Mononuclear cell (primary cell): ENCODE results near the gene DDX10. TPM values are rescaled to one million over a fixed set of nuclear protein-coding genes. Genes with fewer than 3 reads are reported as not detected.
"Not testable (repeated sequence)": the region's sequence is repeated elsewhere in the genome, so short reads cannot be mapped to it uniquely, and the experiment has no call there.

Experiments used
- H3K27me3 ChIP-seq: 2 replicates; pipeline ENCODE4 v1.6.0; 2011; ENCODE audit warnings: low read length, control low read depth; ENCODE audit not compliant: insufficient read depth
- H3K4me1 ChIP-seq: 2 replicates; pipeline ENCODE4 v1.5.1; 2011; ENCODE audit warnings: mild to moderate bottlenecking, low read length, control low read depth; ENCODE audit not compliant: insufficient read depth
- H3K4me3 ChIP-seq: 2 replicates; pipeline ENCODE4 v1.5.1; 2011; ENCODE audit warnings: mild to moderate bottlenecking, low read length, moderate library complexity
- H3K9me3 ChIP-seq: 2 replicates; pipeline ENCODE4 v1.5.1; 2011; ENCODE audit warnings: low read depth, mild to moderate bottlenecking, control low read depth, low read length
- total RNA-seq: library from RNA; depleted of rRNA; stranded (reverse); fragments of >200 nt; gene quantifications from one replicate; pipeline ENCODE4 v1.2.3, GENCODE V29; 2012

The DDX10 gene
- total RNA-seq, 1 donor: 8.5 TPM

DNA sequence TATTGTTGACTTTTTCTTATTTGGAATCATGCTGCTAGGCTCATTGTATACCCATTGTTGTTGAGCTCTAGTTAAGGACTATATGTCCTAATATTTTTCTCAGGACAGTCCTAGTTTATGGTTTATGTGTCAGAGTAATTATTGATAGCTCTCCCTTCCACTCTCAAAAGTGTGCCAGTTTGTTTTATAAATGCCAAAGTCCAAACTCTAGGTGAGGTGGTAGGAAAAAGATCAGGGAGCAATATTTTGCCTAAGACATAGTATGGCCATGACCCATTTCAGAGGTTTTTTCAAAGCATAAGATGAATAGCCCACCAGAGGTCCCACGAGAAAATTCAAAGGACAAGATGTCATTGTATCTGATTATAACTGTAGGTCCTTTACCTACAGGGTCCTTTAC lies 20.9 kb upstream of the DDX10 start:
- Histone ChIP-seq H3K9me3 (no peaks in the 10 kb centered on the region), H3K4me1 (no peaks in the 10 kb centered on the region), H3K27me3 (peaks cover 1% of the 10 kb centered on the region), H3K4me3 (no peak overlapping the region)

DNA sequence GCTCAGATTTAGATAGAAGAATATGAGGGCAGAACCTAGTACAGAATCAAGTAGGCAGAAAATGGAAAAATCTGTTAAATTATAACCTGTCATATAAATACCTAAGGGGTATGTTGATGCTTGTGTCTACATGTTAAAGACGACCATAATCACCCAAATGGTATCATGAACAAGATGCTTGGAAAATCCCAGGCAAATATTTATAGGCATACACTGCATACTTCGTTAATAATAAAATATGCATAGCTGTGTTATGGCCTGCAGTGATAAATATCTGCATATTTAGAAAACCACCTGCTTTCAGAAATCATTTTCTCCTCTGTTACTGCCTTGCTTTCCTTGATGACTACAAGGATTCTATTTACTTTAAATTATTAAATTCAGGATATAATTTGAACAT lies 18.9 kb upstream of the DDX10 start:
- H3K4me1 ChIP-seq: no peaks in the 10 kb centered on the region
- no peaks in the 10 kb centered on the region for H3K27me3 ChIP-seq
- H3K4me3 ChIP-seq: no peak overlapping the region
- no peaks in the 10 kb centered on the region for H3K9me3 ChIP-seq

DNA sequence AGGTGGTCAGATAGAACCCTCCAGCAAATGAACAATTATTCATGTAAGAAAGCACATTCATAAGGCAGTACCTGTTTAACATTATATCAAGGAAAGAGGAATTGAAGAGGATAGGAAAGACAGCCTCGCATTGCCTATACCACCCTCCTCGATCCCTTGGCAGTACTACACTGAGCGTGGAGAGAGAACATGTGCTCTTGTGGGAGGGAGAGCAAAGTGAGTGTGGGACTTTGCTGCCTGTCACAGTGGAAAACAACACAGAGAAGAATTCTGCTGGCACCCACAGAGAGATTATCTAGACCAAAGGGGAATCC lies 17.5 kb upstream of the DDX10 start:
- H3K27me3 ChIP-seq: no peaks in the 10 kb centered on the region
- no peaks in the 10 kb centered on the region for H3K4me1 ChIP-seq
- H3K4me3 ChIP-seq: no peak overlapping the region
- H3K9me3 ChIP-seq: no peaks in the 10 kb centered on the region

DNA sequence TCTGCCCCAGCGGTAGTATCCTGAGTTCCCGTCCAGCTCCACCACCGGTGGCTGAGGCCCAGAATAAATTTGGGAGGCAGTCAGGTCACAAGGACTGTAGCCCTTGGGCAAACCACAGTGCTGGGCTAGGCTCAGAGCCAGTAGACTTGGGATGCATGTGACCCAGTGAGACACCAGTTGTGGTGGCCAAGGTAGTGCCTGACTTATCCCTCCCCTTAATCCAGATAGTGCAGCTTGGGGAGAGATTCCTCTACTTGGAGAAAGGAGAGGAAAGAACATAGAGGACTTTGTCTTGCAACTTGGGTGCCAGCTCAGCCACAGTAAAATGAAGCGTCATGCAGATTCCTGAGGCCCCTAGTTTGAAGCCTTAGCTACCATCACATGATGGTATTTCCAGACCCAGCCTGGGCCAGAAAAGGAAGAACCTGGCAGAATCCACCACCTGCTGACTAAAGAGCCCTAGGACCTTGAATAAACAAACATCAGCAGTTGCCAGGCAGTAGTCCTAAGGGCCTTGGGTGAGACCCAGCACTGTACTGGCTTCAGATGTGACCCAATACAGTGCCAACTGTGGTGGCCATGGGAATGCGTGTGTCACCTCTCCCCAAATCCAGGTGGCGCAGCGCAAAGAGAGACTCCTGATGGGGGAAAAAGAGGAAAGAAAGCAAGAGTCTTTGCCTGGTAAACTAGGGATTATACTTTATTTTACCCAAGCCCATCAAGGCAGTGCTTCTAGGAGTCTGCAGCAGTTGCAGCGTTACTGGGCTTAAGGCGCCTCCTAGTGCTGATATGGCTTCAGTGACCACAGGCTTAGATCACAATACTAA lies 17.0 kb upstream of the DDX10 start:
- no peaks in the 10 kb centered on the region for H3K4me1 ChIP-seq
- H3K4me3 ChIP-seq: no peak overlapping the region
- no peaks in the 10 kb centered on the region for H3K9me3 ChIP-seq
- no peaks in the 10 kb centered on the region for H3K27me3 ChIP-seq

DNA sequence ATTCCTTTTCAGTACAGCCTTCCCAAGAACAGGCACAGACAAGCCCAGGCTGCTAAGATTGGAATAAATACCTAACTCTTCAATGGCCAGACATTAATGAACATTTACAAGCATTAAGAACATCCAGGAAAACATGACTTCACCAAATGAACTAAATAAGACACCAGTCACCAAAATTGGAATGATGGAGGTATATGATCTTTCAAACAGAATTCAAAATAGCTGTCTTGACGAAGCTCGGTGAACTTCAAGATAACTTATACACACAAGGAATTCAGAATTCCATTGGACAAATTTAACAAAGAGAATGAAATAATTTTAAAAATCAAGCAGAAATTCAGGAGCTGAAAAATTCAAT lies 16.4 kb upstream of the DDX10 start:
- Histone ChIP-seq H3K4me3 (no peak overlapping the region), H3K9me3 (no peaks in the 10 kb centered on the region), H3K4me1 (no peaks in the 10 kb centered on the region), H3K27me3 (no peaks in the 10 kb centered on the region)

DNA sequence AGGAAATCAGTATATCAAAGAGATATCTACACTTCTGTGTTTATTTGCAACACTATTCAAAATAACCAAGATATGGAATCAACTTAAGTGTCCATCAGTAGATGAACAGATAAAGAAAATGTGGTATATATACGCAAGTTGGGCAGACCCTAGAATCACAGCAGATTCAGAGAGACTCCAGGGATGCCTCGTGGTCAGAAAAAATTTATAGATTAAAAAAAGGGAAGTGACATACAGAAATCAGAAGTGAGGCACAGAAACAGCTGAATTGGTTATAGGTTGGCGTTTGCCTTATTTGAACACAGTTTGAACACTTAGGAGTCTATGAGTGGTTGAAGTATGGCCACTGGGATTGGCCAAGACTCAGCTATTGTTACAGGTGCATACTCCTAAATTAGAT lies 10.8 kb upstream of the DDX10 start:
- not testable (repeated sequence) for H3K9me3 ChIP-seq, H3K27me3 ChIP-seq, H3K4me1 ChIP-seq, H3K4me3 ChIP-seq

DNA sequence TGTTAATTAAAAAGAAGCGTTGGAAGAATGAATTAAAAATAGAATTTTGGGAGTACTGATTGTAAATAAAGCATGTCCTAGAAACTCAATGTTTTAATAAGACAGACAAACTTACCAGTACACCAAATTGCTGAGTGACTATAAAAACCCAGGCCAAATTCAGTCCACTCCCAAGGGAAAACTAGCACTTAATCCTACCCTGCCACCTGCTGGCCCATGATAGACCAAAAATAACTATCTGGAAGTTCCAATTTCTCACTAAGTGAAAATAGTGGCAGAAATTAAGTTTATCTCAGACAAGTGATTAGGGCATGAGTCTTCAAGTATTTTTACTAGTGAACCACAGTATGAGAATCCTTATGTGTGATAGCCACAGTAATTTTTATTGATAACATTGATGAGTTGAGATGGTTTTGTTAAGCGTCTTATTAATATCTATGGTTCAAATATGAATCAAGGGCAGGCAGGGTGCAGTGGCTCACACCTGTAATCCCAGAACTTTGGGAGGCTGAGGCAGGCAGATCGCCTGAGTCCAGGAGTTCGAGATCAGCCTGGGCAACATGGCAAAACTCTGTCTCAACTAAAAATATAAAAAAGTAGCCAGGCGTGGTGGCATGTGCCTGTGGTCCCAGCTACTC lies 9.8 kb upstream of the DDX10 start:
- Histone ChIP-seq H3K27me3 (no peaks in the 10 kb centered on the region), H3K4me1 (no peaks in the 10 kb centered on the region), H3K4me3 (no peak overlapping the region), H3K9me3 (no peaks in the 10 kb centered on the region)

DNA sequence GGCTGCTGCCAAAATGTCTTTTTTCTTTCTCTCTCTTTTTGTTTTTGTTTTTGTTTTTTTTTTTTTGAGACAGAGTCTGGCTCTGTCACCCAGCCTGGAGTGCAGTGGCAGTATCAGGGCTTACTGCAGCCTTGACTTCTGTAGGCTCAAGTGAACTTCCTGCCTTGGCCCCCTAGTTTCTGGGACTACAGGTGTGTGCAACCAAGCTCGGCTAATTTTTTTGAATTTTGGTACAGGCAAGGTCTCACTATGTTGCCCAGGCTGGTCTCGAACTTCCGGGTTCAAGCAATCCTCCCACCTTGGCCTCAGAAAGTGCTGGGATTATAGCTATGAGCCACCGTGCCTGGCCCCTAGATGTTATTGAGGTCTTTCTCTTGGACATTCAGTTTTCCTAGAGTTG lies 2.2 kb upstream of the DDX10 start:
- peaks cover 22% of the 10 kb centered on the region for H3K4me1 ChIP-seq

DNA sequence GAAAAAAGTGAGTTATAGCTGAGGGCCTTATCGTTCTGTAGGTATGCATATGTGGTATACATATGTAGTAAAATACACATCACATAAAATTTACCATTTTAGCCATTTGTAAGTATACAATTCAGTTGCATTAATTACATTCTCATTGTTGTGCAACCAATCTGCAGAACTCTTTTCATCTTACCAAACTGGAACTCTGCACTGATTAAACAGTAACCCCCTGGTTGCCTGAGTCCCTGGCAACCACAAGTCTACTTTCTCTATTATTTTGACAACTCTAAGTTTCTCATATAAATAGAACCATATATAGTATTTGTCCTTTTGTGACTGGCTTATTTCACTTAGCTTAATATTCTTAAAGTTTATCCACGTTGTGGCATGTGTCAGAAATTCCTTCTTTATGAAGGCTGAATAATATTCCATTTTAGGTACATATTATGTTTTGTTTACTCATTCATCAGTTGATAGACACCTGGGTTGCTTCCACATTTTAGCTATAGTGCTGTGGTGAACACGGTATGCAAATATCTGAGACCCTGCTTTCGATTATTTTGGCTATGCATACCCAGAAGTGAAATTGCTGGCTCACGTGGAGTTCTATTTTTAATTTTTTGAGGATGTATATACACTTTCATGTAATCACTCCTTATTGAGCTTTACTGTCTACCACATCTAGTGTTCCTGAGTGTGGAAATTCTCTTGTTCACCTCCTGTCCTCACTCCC lies 1.6 kb upstream of the DDX10 start:
- no peak overlapping the region for H3K4me3 ChIP-seq
- peaks cover 22% of the 10 kb centered on the region for H3K4me1 ChIP-seq
- no peaks in the 10 kb centered on the region for H3K27me3 ChIP-seq
- H3K9me3 ChIP-seq: no peaks in the 10 kb centered on the region

More for the DNA sequence above, 2.2 kb upstream of the DDX10 start:
- H3K27me3 ChIP-seq: no peaks in the 10 kb centered on the region
- no peaks in the 10 kb centered on the region for H3K9me3 ChIP-seq
- no peak overlapping the region for H3K4me3 ChIP-seq

DNA sequence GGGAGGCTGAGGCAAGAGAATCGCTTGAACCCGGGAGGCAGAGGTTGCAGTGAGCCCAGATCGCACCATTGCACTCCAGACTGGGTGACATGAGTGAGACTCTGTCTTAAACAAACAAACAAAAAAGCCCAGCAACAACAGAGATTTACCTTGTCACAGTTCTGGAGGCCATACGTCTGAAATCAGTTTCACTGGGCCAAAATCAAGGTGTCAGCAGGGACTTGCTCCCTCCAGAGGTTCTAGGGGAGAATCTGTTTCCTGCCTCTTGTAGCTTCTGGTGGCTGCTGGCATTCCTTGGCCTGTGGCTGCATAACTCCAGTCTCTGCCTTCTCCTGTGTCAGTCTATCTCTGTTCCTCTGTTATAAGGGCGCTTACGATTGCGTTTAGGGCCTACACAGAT lies 1.5 kb downstream of the DDX10 start:
- peaks cover 22% of the 10 kb centered on the region for H3K4me1 ChIP-seq
- no peaks in the 10 kb centered on the region for H3K9me3 ChIP-seq
- no peak overlapping the region for H3K4me3 ChIP-seq
- H3K27me3 ChIP-seq: no peaks in the 10 kb centered on the region

DNA sequence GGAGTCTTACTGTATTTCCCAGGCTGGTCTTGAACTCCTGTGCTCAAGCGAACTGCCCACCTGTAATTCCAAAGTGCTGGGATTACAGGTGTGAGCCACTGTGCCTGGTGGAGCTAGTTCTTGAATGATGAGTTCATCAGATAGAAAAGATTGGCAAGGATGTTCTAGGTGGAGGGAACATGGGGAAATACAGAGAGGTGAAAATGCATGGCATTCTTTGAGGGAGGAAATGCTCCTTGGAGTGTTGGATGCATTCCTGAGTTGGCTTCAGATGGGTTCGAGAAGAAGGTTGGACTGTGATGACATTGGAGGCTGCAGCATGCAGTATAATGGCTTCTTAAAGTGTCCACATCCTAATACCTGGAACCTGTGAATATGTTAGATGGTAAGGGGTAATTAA lies 4.4 kb downstream of the DDX10 start:
- Histone ChIP-seq H3K4me1 (peaks cover 19% of the 10 kb centered on the region), H3K27me3 (no peaks in the 10 kb centered on the region), H3K4me3 (no peak overlapping the region), H3K9me3 (no peaks in the 10 kb centered on the region)

DNA sequence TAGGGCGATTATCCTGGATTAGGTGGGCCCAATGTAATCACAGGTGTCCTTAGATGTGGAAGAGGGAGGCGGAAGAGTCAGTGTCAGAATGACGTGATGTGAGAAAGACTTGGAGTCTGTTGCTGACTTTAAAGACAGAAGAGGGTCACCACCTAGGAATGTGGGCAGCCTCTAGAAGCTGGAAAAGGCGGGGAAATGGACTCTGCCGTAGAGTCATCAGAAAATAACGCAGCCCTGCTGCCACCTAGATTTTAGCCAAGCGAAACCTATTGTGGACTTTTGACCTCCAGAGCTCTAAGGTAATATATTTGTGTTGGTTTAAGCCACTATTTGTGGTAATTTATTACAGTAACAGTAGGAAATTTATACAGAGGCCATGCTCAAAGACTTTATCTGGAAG lies 4.8 kb downstream of the DDX10 start:
- Histone ChIP-seq H3K4me3 (no peak overlapping the region), H3K4me1 (peaks cover 16% of the 10 kb centered on the region), H3K27me3 (no peaks in the 10 kb centered on the region), H3K9me3 (no peaks in the 10 kb centered on the region)

DNA sequence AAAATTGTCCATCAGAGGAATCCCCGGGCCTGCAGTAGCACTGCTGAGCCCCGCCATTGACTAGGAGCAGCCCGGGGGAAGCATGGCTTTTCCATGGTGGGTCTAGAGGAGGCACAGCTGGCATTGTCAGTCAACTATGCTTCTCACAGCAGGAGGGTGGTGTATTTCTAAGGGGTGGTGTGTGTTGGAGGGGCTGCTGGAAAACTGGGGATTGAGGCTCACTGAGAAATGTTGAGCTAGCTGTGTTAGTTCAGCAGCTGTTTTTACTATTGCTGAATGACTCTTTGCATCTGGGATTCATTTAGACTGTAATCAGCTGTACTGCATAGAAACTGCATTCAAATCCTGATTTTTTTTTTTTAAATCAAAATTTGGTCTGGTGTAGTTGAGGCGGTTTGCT lies 5.6 kb downstream of the DDX10 start:
- Histone ChIP-seq H3K9me3 (no peaks in the 10 kb centered on the region), H3K4me1 (peaks cover 14% of the 10 kb centered on the region)

DNA sequence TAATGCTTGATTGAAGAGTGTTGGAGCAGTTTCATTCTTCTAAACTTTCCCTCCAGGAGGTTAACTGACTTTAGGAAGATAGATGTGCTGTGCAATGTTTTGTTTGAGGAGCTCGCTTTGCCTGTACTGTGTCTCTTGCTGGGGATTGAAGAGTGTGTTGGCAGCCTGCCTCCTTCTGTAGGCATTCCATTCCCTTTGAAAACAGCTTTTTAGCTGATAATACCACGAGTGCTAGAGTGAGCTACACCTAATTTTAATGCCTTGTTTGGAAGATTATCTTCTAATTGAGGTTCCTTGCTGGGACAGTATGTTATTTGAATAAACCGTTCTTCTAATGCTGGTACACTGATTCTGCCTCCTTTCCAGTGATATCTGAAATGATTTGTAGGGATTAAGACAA lies 7.2 kb downstream of the DDX10 start:
- Histone ChIP-seq H3K27me3 (no peaks in the 10 kb centered on the region), H3K4me1 (no peaks in the 10 kb centered on the region), H3K4me3 (no peak overlapping the region), H3K9me3 (no peaks in the 10 kb centered on the region)

More for the DNA sequence above, 5.6 kb downstream of the DDX10 start:
- no peaks in the 10 kb centered on the region for H3K27me3 ChIP-seq
- H3K4me3 ChIP-seq: no peak overlapping the region

DNA sequence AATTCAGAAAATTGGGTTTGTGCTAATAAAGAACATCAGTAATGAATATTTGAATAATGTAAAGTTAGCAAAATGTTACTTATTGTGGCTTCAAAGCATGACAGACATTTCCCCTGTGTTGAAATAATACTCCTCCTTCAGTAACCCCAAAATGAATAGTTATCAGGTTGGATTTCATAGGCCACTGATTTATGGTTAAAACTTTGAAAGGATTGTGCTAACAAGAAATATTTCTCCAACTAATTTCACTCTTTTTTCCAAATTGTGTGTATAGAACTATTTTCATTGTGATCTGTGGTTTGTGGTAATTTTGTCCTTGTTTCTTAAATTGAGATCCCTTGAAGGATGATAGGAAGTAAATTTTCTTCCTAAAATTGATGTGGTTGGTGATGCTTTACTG lies 7.9 kb downstream of the DDX10 start:
- Histone ChIP-seq H3K4me1 (no peaks in the 10 kb centered on the region), H3K9me3 (no peaks in the 10 kb centered on the region), H3K4me3 (no peak overlapping the region), H3K27me3 (no peaks in the 10 kb centered on the region)

DNA sequence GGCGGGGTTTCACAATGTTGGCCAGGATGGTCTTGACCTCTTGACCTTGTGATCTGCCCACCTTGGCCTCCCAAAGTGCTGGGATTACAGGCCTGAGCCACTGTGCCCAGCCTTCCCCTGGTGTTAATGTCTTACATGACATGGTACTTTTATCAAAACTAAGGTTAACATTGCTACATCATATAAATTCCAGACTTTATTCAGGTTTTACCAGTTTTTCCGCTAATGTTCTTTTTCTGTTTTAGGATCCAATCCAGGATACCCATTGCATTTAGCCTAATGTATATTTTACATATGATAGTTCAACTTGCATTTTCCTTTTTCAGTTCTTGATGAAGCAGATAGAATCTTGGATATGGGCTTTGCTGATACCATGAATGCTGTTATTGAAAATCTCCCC lies 14.2 kb downstream of the DDX10 start:
- Histone ChIP-seq H3K4me1 (no peaks in the 10 kb centered on the region), H3K9me3 (no peaks in the 10 kb centered on the region), H3K27me3 (no peaks in the 10 kb centered on the region), H3K4me3 (no peak overlapping the region)
